ENCODE measurements around the gene MCL1.
"Not testable (repeated sequence)": the region's sequence is repeated elsewhere in the genome, so short reads cannot be mapped to it uniquely, and the experiment has no call there.

GRCh38 chr1:150624546-150624945 is 45.1 kb upstream of the MCL1 start:
- not testable (repeated sequence) for TF ChIP-seq CTCF, POLR2A, EP300 (IDR thresholded peaks at IDR 0.05)

Data from ovary (tissue), 3 donors.